Ovary (tissue), 3 donors: ENCODE data around the gene KAT6B.

Experiments used
- EP300 ChIP-seq: sonication (generic); formaldehyde crosslinking; IDR thresholded peaks from one replicate; pipeline ENCODE4 v1.6.1; 2017; ENCODE audit warnings: antibody characterized with exemption
- POLR2A ChIP-seq: fragments of 450-650 bp; IDR thresholded peaks from one replicate; pipeline ENCODE4 v1.6.1; 2017; ENCODE audit warnings: antibody characterized with exemption, mild to moderate bottlenecking, moderate library complexity
- TF ChIP-seq, protein P1 (sequence below), 3 donors: fragments of 450-650 bp in 2 of 3; fragments of 200-600 bp in 1 of 3; IDR thresholded peaks; one replicate each; pipeline versions ENCODE4 v1.5.1 to v1.8.0; 2016 to 2022; ENCODE audit warnings: antibody characterized with exemption in 3 of 3, mild to moderate bottlenecking in 1 of 3
- donor health status: DM: no; HTN: no; CAD: no.

DNA sequence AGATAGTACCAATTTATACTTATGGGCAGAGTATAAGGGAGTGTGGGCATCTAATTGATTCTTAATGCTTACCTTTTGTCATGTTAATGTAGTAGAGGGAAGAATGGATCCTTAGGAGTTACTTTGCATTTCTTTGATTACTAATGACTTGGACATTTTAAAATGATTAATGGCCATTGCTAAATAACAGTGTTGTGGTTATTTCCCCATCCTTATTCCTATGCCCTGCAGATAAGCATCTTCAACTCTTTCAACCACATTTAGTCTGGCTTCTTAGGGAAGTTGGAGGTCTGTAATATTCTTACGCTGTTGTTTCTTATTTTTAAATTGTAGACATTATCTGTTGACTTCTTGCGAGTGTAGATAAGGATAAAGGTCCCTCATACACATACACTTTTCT, 37.2 kb downstream of the KAT6B start:
- TF ChIP-seq, protein P1, sequence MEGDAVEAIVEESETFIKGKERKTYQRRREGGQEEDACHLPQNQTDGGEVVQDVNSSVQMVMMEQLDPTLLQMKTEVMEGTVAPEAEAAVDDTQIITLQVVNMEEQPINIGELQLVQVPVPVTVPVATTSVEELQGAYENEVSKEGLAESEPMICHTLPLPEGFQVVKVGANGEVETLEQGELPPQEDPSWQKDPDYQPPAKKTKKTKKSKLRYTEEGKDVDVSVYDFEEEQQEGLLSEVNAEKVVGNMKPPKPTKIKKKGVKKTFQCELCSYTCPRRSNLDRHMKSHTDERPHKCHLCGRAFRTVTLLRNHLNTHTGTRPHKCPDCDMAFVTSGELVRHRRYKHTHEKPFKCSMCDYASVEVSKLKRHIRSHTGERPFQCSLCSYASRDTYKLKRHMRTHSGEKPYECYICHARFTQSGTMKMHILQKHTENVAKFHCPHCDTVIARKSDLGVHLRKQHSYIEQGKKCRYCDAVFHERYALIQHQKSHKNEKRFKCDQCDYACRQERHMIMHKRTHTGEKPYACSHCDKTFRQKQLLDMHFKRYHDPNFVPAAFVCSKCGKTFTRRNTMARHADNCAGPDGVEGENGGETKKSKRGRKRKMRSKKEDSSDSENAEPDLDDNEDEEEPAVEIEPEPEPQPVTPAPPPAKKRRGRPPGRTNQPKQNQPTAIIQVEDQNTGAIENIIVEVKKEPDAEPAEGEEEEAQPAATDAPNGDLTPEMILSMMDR (IDR thresholded peaks at IDR 0.05) = no peak
- TF ChIP-seq EP300 (no peak), POLR2A (no peak)
